NB4 (cell line): ENCODE data around the gene LRRC4B.

Experiments
- CTCF ChIP-seq: IDR thresholded peaks from one replicate; pipeline ENCODE4 v1.5.1; 2012; ENCODE audit warnings: low read depth, low read length
- MAX ChIP-seq: IDR thresholded peaks from 2 replicates; pipeline ENCODE4 v1.6.1; 2011; ENCODE audit warnings: low read depth, low read length
- MYC ChIP-seq: IDR thresholded peaks from 2 replicates; pipeline ENCODE4 v1.6.1; 2011; ENCODE audit warnings: low read depth, low read length
- POLR2A ChIP-seq: IDR thresholded peaks from 2 replicates; pipeline ENCODE4 v1.6.1; 2011; ENCODE audit warnings: mild to moderate bottlenecking; ENCODE audit not compliant: insufficient read length; ENCODE audit errors: extremely low read depth

GRCh38 chr19:50542943-50543342 is 25.3 kb downstream of the LRRC4B start:
- no peak for TF ChIP-seq POLR2A
- TF ChIP-seq CTCF: no peak
- TF ChIP-seq MAX: no peak
- TF ChIP-seq MYC: no peak
